IMR-90 (cell line): ENCODE results near the gene MYO3B. TPM values are rescaled to one million over a fixed set of nuclear protein-coding genes. Genes with fewer than 3 reads are reported as not detected.

ENCODE experiments used
- ATAC-seq: fragments of 200-7000 bp; cut with Tn5 transposase; 2 replicates; pipeline ENCODE4 v1.9.1; 2020; ENCODE audit warnings: low read depth, mild to moderate bottlenecking, moderate library complexity
- BruUV-seq: library from RNA; stranded (reverse); fragments of 400-500 nt; replicated peaks from 2 replicates; lab custom pipeline; 2021; lab: Mats Ljungman, UMichigan
- CTCF ChIA-PET: fragments of 300-600 bp; formaldehyde crosslinking; extraction: SDS; loops from one replicate; lab custom pipeline; 2021; ENCODE audit warnings: antibody characterized with exemption; lab: Yijun Ruan, JAX
- POLR2A ChIA-PET: fragments of 300-600 bp; sonication (Branson Sonifier 250); formaldehyde crosslinking; loops from one replicate; lab custom pipeline; 2022; ENCODE audit warnings: antibody characterized with exemption; ENCODE audit not compliant: unreplicated experiment; lab: Charles Lee
- DNase-seq: peaks from one replicate; pipeline ENCODE4 v3.0.0; 2013
- H2AFZ ChIP-seq: replicated peaks from 2 replicates; pipeline ENCODE3; 2013; ENCODE audit warnings: low read length, mild to moderate bottlenecking; ENCODE audit not compliant: poor library complexity
- H2AK5ac ChIP-seq: 2 replicates; pipeline ENCODE4 v1.6.1; 2013; ENCODE audit warnings: low read depth, low read length, inconsistent platforms
- H2AK9ac ChIP-seq: replicated peaks from 2 replicates; pipeline ENCODE3; 2013; ENCODE audit warnings: mild to moderate bottlenecking, low read depth, low read length, moderate library complexity; ENCODE audit not compliant: poor library complexity
- H2BK120ac ChIP-seq: 2 replicates; pipeline ENCODE4 v1.6.1; 2013; ENCODE audit warnings: low read depth, low read length, inconsistent platforms
- H2BK15ac ChIP-seq: 3 replicates; pipeline ENCODE4 v1.6.1; 2013; ENCODE audit warnings: low read depth, low read length, inconsistent platforms
- H2BK20ac ChIP-seq: 2 replicates; pipeline ENCODE4 v1.6.1; 2013; ENCODE audit warnings: low read depth, mild to moderate bottlenecking, inconsistent platforms, low read length, moderate library complexity
- H2BK5ac ChIP-seq: 2 replicates; pipeline ENCODE4 v1.6.1; 2013; ENCODE audit warnings: mild to moderate bottlenecking, low read depth, low read length, inconsistent platforms; ENCODE audit not compliant: poor library complexity, severe bottlenecking
- H3K14ac ChIP-seq: replicated peaks from 2 replicates; pipeline ENCODE4 v1.6.1; 2013; ENCODE audit warnings: low read depth, low read length, inconsistent platforms
- H3K18ac ChIP-seq: 2 replicates; pipeline ENCODE4 v1.6.1; 2013; ENCODE audit warnings: low read depth, low read length, control low read depth
- H3K23ac ChIP-seq: 2 replicates; pipeline ENCODE4 v1.6.1; 2013; ENCODE audit warnings: low read depth, low read length, inconsistent platforms
- H3K27ac ChIP-seq: 2 replicates; pipeline ENCODE4 v1.5.1; 2013; ENCODE audit warnings: mild to moderate bottlenecking, control low read depth, low read length; ENCODE audit not compliant: insufficient read depth
- H3K27me3 ChIP-seq: 2 replicates; pipeline ENCODE4 v1.6.1; 2013; ENCODE audit warnings: low read length; ENCODE audit not compliant: control insufficient read depth, insufficient read depth
- H3K36me3 ChIP-seq: 2 replicates; pipeline ENCODE4 v1.6.1; 2013; ENCODE audit warnings: low read length, mixed read lengths; ENCODE audit not compliant: control insufficient read depth, insufficient read depth
- H3K4ac ChIP-seq: 2 replicates; pipeline ENCODE4 v1.6.1; 2013; ENCODE audit warnings: low read depth, low read length, inconsistent platforms
- H3K4me1 ChIP-seq: 2 replicates; pipeline ENCODE4 v1.6.1; 2013; ENCODE audit warnings: low read length, mixed read lengths; ENCODE audit not compliant: control insufficient read depth, insufficient read depth
- H3K4me2 ChIP-seq: 2 replicates; pipeline ENCODE4 v1.6.1; 2013; ENCODE audit warnings: low read depth, mild to moderate bottlenecking, control low read depth, low read length, moderate library complexity
- H3K4me3 ChIP-seq: 2 replicates; pipeline ENCODE4 v1.5.1; 2013; ENCODE audit warnings: low read depth, mild to moderate bottlenecking, control low read depth, low read length, moderate library complexity; ENCODE audit not compliant: insufficient read depth
- H3K56ac ChIP-seq: 2 replicates; pipeline ENCODE4 v1.6.1; 2013; ENCODE audit warnings: low read length, inconsistent platforms; ENCODE audit not compliant: insufficient read depth; ENCODE audit errors: extremely low read depth
- H3K79me1 ChIP-seq, 2 experiments: 2 replicates each; pipeline ENCODE4 v1.6.1; 2013; ENCODE audit warnings: low read length in 2 of 2, inconsistent platforms in 1 of 2, low read depth in 1 of 2
- H3K9ac ChIP-seq: 2 replicates; pipeline ENCODE4 v1.6.1; 2013; ENCODE audit warnings: low read depth, low read length, control low read depth
- H3K9me1 ChIP-seq: 2 replicates; pipeline ENCODE4 v1.6.1; 2013; ENCODE audit warnings: low read length, inconsistent platforms; ENCODE audit not compliant: insufficient read depth
- H3K9me3 ChIP-seq: 2 replicates; pipeline ENCODE4 v1.6.1; 2013; ENCODE audit warnings: low read length; ENCODE audit not compliant: control insufficient read depth, insufficient read depth
- H4K20me1 ChIP-seq: 2 replicates; pipeline ENCODE4 v1.6.1; 2013; ENCODE audit warnings: low read length, inconsistent platforms; ENCODE audit not compliant: insufficient read depth
- H4K5ac ChIP-seq: 2 replicates; pipeline ENCODE4 v1.6.1; 2013; ENCODE audit warnings: mild to moderate bottlenecking, low read depth, low read length, control low read depth
- H4K8ac ChIP-seq, 2 experiments: 2 replicates each; pipeline ENCODE4 v1.6.1; 2013; ENCODE audit warnings: low read depth in 2 of 2, low read length in 2 of 2, control low read depth in 1 of 2, inconsistent platforms in 1 of 2
- H4K91ac ChIP-seq: 2 replicates; pipeline ENCODE4 v1.6.1; 2013; ENCODE audit warnings: low read depth, low read length, inconsistent platforms; ENCODE audit not compliant: insufficient read depth
- BHLHE40 ChIP-seq: fragments of 150-350 bp; IDR thresholded peaks from 2 replicates; pipeline ENCODE4 v1.6.1; 2016; ENCODE audit warnings: mild to moderate bottlenecking, low read depth, low read length
- CEBPB ChIP-seq: IDR thresholded peaks from 2 replicates; pipeline ENCODE4 v1.6.1; 2012; ENCODE audit warnings: low read depth, low read length, improper control_type of control experiment
- CHD1 ChIP-seq: IDR thresholded peaks from 2 replicates; pipeline ENCODE4 v1.6.1; 2012; ENCODE audit warnings: low read depth, low read length, improper control_type of control experiment
- FOS ChIP-seq: fragments of 150-350 bp; IDR thresholded peaks from 2 replicates; pipeline ENCODE4 v1.6.1; 2016; ENCODE audit warnings: low read depth, low read length
- MAFK ChIP-seq: IDR thresholded peaks from 2 replicates; pipeline ENCODE4 v1.6.1; 2012; ENCODE audit warnings: low read depth, low read length, improper control_type of control experiment
- MAZ ChIP-seq: IDR thresholded peaks from 2 replicates; pipeline ENCODE4 v1.6.1; 2012; ENCODE audit warnings: low read depth, mild to moderate bottlenecking, low read length, improper control_type of control experiment, moderate library complexity, borderline replicate concordance
- MXI1 ChIP-seq: IDR thresholded peaks from 2 replicates; pipeline ENCODE4 v1.6.1; 2012; ENCODE audit warnings: low read depth, mild to moderate bottlenecking, low read length, moderate library complexity, borderline replicate concordance
- NFE2L2 ChIP-seq: fragments of 150-350 bp; IDR thresholded peaks from 2 replicates; pipeline ENCODE4 v1.6.1; 2016; ENCODE audit warnings: low read depth, mild to moderate bottlenecking, low read length
- POLR2A ChIP-seq: IDR thresholded peaks from 2 replicates; pipeline ENCODE4 v1.6.1; 2012; ENCODE audit warnings: mild to moderate bottlenecking, low read depth, low read length
- RAD21 ChIP-seq: IDR thresholded peaks from 2 replicates; pipeline ENCODE4 v1.6.1; 2012; ENCODE audit warnings: low read length, improper control_type of control experiment
- RCOR1 ChIP-seq: IDR thresholded peaks from 2 replicates; pipeline ENCODE4 v1.6.1; 2012; ENCODE audit warnings: mild to moderate bottlenecking, low read length, improper control_type of control experiment; ENCODE audit not compliant: insufficient replicate concordance
- RFX5 ChIP-seq: IDR thresholded peaks from 2 replicates; pipeline ENCODE4 v1.8.0; 2012; ENCODE audit warnings: low read depth, mild to moderate bottlenecking, low read length, moderate library complexity
- SMC3 ChIP-seq: fragments of 150-350 bp; IDR thresholded peaks from 2 replicates; pipeline ENCODE4 v1.6.1; 2016; ENCODE audit warnings: low read depth, mild to moderate bottlenecking, antibody characterized with exemption, low read length, moderate library complexity
- WGBS, 2 experiments: methylation state at CpG; one replicate each; pipeline versions ENCODE4 v1.1.5 to v1.1.7; 2013; ENCODE audit warnings: missing lambda C conversion rate in 2 of 2; ENCODE audit not compliant: insufficient read length in 1 of 2; ENCODE audit errors: extremely low coverage in 2 of 2; 5-methylcytosine and 5-hydroxymethylcytosine counted together
- dilution Hi-C: fragments of 300-500 bp; cut with HindIII; formaldehyde crosslinking; loops from one replicate; pipeline ENCODE4 v1.14.3; 2018; ENCODE audit warnings: low sequenced_read_pairs; ENCODE audit not compliant: unreplicated experiment
- in situ Hi-C: fragments of 300-500 bp; cut with MboI; formaldehyde crosslinking; loops from 3 replicates; pipeline ENCODE4 v1.14.3; 2019; ENCODE audit warnings: low sequenced_read_pairs, inconsistent platforms, mixed read lengths
- intact Hi-C: fragments of 100-400 bp; cut with micrococcal nuclease; formaldehyde crosslinking; loops from 2 replicates; pipeline ENCODE4 v1.10.0; 2022
- polyA plus RNA-seq, 3 experiments: library from polyadenylated mRNA; depleted of rRNA; stranded (reverse); fragments of >200 nt; gene quantifications; 2 replicates each; pipeline ENCODE4 v1.2.3, GENCODE V29; 2012; ENCODE audit warnings: low replicate concordance in 1 of 3
- total RNA-seq: library from RNA; depleted of rRNA; stranded (reverse); fragments of >200 nt; gene quantifications from 2 replicates; pipeline ENCODE4 v1.2.3, GENCODE V29; 2012
- TF ChIP-seq, protein P1 (sequence below): conservative IDR thresholded peaks from 2 replicates; pipeline ENCODE4 v1.5.1; 2012; ENCODE audit warnings: mild to moderate bottlenecking, low read depth, low read length, improper control_type of control experiment
- TF ChIP-seq, protein P2 (sequence below): fragments of 150-350 bp; IDR thresholded peaks from 2 replicates; pipeline ENCODE4 v1.6.1; 2016; ENCODE audit warnings: low read depth, mild to moderate bottlenecking, low read length, moderate library complexity, borderline replicate concordance
- TF ChIP-seq, protein P3 (sequence below): fragments of 150-350 bp; IDR thresholded peaks from 2 replicates; pipeline ENCODE4 v1.6.1; 2017; ENCODE audit warnings: mild to moderate bottlenecking, antibody characterized with exemption, low read length, low read depth

The MYO3B gene
- total and polyA plus RNA-seq, 2 of the 4 experiments (the other 2 are of a cell fraction) = 0.02 TPM; not detected in 1

DNA sequence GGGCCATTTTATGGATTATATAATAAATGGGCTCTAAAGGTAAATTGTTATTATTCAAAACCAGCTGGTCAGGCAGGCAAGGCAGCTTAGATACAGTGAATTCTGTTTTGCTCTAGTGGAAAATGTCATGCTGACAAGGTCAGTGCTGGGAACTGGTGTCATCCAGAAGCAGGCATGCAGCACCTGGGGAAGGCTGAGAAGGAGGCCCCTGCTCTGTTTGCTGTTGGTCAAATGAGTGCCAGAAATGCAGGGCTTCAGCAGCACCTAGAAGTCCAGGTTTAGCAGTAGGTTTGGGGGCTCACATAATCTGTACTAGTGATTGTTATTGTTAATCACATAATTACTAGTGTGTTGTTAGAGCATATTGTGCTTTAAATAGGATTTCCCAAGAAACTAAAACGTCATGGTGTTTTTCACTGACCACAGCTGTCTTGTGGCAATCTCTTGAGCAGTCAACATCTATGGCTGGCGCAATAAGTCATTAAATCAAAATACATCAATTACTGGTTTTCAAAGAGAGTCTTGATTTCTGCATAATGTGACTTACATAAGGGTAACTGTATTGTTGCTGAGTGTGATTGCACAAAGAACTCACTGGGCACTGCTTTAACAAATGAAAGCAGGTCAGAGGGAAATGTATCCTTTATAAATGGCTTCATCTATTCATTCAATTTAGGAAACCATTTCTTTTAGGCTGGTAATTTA lies 99.1 kb downstream of the MYO3B start:
- CTCF ChIA-PET = interaction anchor here (1.3 kb wide), 1 partner anchor 85 kb away, joined by 3 read pairs; no protein-coding TSS in a partner anchor
- no CpG with 5 or more reads among the region's 2 CpGs for WGBS, 2 experiments
- H3K36me3 ChIP-seq = no peaks in the 10 kb centered on the region
- no peak for ATAC-seq
- dilution Hi-C loops (no loop called here), in situ Hi-C loops (no loop called here), intact Hi-C loops (no loop called here)
- no peaks in the 10 kb centered on the region for H3K4me1 ChIP-seq
- no TSS peak for BruUV-seq
- H4K8ac ChIP-seq = no peak overlapping the region
- no peak overlapping the region for H4K5ac ChIP-seq
- H3K9me1 ChIP-seq = no peaks in the 10 kb centered on the region
- no peak overlapping the region for H3K9ac ChIP-seq
- POLR2A ChIA-PET = no interaction called here
- H2AK5ac ChIP-seq = no peak overlapping the region
- H3K79me1 ChIP-seq = no peaks in the 10 kb centered on the region
- H2BK120ac ChIP-seq = no peak overlapping the region
- H4K91ac ChIP-seq = no peak overlapping the region
- H3K4ac ChIP-seq = no peak overlapping the region
- H3K27me3 ChIP-seq = no peaks in the 10 kb centered on the region
- no peaks in the 10 kb centered on the region for H4K20me1 ChIP-seq
- no peak overlapping the region; the same call in 1 of the 2 replicates for H3K23ac ChIP-seq
- no peak overlapping the region for H2BK20ac ChIP-seq
- no peak overlapping the region for H3K4me2 ChIP-seq
- H2BK5ac ChIP-seq = no peak overlapping the region
- H3K9me3 ChIP-seq = no peaks in the 10 kb centered on the region
- TF ChIP-seq, protein P1, sequence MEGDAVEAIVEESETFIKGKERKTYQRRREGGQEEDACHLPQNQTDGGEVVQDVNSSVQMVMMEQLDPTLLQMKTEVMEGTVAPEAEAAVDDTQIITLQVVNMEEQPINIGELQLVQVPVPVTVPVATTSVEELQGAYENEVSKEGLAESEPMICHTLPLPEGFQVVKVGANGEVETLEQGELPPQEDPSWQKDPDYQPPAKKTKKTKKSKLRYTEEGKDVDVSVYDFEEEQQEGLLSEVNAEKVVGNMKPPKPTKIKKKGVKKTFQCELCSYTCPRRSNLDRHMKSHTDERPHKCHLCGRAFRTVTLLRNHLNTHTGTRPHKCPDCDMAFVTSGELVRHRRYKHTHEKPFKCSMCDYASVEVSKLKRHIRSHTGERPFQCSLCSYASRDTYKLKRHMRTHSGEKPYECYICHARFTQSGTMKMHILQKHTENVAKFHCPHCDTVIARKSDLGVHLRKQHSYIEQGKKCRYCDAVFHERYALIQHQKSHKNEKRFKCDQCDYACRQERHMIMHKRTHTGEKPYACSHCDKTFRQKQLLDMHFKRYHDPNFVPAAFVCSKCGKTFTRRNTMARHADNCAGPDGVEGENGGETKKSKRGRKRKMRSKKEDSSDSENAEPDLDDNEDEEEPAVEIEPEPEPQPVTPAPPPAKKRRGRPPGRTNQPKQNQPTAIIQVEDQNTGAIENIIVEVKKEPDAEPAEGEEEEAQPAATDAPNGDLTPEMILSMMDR = no peak
- TF ChIP-seq, protein P2, sequence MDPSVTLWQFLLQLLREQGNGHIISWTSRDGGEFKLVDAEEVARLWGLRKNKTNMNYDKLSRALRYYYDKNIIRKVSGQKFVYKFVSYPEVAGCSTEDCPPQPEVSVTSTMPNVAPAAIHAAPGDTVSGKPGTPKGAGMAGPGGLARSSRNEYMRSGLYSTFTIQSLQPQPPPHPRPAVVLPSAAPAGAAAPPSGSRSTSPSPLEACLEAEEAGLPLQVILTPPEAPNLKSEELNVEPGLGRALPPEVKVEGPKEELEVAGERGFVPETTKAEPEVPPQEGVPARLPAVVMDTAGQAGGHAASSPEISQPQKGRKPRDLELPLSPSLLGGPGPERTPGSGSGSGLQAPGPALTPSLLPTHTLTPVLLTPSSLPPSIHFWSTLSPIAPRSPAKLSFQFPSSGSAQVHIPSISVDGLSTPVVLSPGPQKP = no peak
- no peak for TF ChIP-seq RCOR1
- no peak for TF ChIP-seq SMC3
- no peak for TF ChIP-seq BHLHE40
- TF ChIP-seq CEBPB = no peak
- TF ChIP-seq, protein P3, sequence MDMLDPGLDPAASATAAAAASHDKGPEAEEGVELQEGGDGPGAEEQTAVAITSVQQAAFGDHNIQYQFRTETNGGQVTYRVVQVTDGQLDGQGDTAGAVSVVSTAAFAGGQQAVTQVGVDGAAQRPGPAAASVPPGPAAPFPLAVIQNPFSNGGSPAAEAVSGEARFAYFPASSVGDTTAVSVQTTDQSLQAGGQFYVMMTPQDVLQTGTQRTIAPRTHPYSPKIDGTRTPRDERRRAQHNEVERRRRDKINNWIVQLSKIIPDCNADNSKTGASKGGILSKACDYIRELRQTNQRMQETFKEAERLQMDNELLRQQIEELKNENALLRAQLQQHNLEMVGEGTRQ = no peak
- no peak for TF ChIP-seq MAZ
- TF ChIP-seq RFX5 = no peak
- TF ChIP-seq RAD21 = no peak
- TF ChIP-seq NFE2L2 = no peak
- no peak for TF ChIP-seq POLR2A
- no peak for TF ChIP-seq MAFK
- TF ChIP-seq FOS = no peak
- no peak for TF ChIP-seq CHD1
- TF ChIP-seq MXI1 = no peak
- no peak overlapping the region for H2AK9ac ChIP-seq
- no peak overlapping the region for H3K4me3 ChIP-seq
- no peak overlapping the region for H3K18ac ChIP-seq
- H2AFZ ChIP-seq = no peak overlapping the region
- no peak overlapping the region for H3K14ac ChIP-seq
- H3K27ac ChIP-seq = no peak overlapping the region
- H2BK15ac ChIP-seq = no peak overlapping the region
- no peak for DNase-seq
- H3K56ac ChIP-seq = no peak overlapping the region
